Measurements from ENCODE around the gene DCTN4.

The DCTN4 gene

GRCh38 chr5:150663936-150664335, 94.9 kb downstream of the DCTN4 start:
- DNase-seq: no peak

- DNase-seq: no peak
Measured at GRCh38 chr5:150662731-150663516, 95.9 kb downstream of the DCTN4 start.

- no peak for DNase-seq
Measured at GRCh38 chr5:150661821-150662596, 96.8 kb downstream of the DCTN4 start.

- DNase-seq: no peak
Measured at GRCh38 chr5:150661086-150661485, 97.7 kb downstream of the DCTN4 start, which contains the start of gene MYOZ3. TSS of gene MYOZ3 (plus strand) at chr5:150661251. CDS start at chr5:150662942, 1,691 bp downstream.

GRCh38 chr5:150660108-150660831, 98.5 kb downstream of the DCTN4 start:
- DNase-seq: no peak

GRCh38 chr5:150659360-150660107, 99.3 kb downstream of the DCTN4 start:
- no peak for DNase-seq

- no peak for DNase-seq
Measured at GRCh38 chr5:150658699-150659265, 100.0 kb downstream of the DCTN4 start.

Data from hippocampal formation (tissue), 2 donors.